ENCODE results near the gene STX17.
A peak's percentile ranks its signal among the peaks of the same experiment; 100 is the strongest.

Gene STX17

GRCh38 chr9:99998266-99998665, 91.8 kb downstream of the STX17 start:
- no peak for DNase-seq (ENCODE audit: low read depth in 1 of 2, low spot score in 1 of 2)
- no peak for TF ChIP-seq JUND (IDR thresholded peaks at IDR 0.05; ENCODE audit: low read depth)
- in situ Hi-C loops (cut with HindIII; ENCODE audit: low pct_unique_long_range_greater_than_20kb, low sequenced_read_pairs) = no loop called here

GRCh38 chr9:99998866-99999265, 92.4 kb downstream of the STX17 start:
- in situ Hi-C loops (cut with HindIII; ENCODE audit: low pct_unique_long_range_greater_than_20kb, low sequenced_read_pairs) = no loop called here
- DNase-seq (ENCODE audit: low read depth in 1 of 2, low spot score in 1 of 2) = no peak
- no peak for TF ChIP-seq JUND (IDR thresholded peaks at IDR 0.05; ENCODE audit: low read depth)

- in situ Hi-C loops (cut with HindIII; ENCODE audit: low pct_unique_long_range_greater_than_20kb, low sequenced_read_pairs) = no loop called here
- no peak for TF ChIP-seq JUND (IDR thresholded peaks at IDR 0.05; ENCODE audit: low read depth)
- DNase-seq (ENCODE audit: low read depth in 1 of 2, low spot score in 1 of 2) = no peak
These were observed 93.3 kb downstream of the STX17 start for GRCh38 chr9:99999797-100000196.

- peak in 1 of 2 experiments; percentile 33 for DNase-seq (ENCODE audit: low read depth in 1 of 2, low spot score in 1 of 2)
- TF ChIP-seq JUND (IDR thresholded peaks at IDR 0.05; ENCODE audit: low read depth) = no peak
- in situ Hi-C loops (cut with HindIII; ENCODE audit: low pct_unique_long_range_greater_than_20kb, low sequenced_read_pairs) = no loop called here
These were observed 104.7 kb downstream of the STX17 start for GRCh38 chr9:100011062-100011681.

- in situ Hi-C loops (cut with HindIII; ENCODE audit: low pct_unique_long_range_greater_than_20kb, low sequenced_read_pairs) = no loop called here
- DNase-seq (ENCODE audit: low read depth in 1 of 2, low spot score in 1 of 2) = no peak
- TF ChIP-seq JUND (IDR thresholded peaks at IDR 0.05; ENCODE audit: low read depth) = no peak
These were observed 105.8 kb downstream of the STX17 start for GRCh38 chr9:100012279-100012678.

- TF ChIP-seq JUND (IDR thresholded peaks at IDR 0.05; ENCODE audit: low read depth) = no peak
- DNase-seq (ENCODE audit: low read depth in 1 of 2, low spot score in 1 of 2) = no peak
- in situ Hi-C loops (cut with HindIII; ENCODE audit: low pct_unique_long_range_greater_than_20kb, low sequenced_read_pairs) = no loop called here
These were observed 107.1 kb downstream of the STX17 start for GRCh38 chr9:100013573-100013972.

GRCh38 chr9:100014846-100015245, 108.4 kb downstream of the STX17 start:
- TF ChIP-seq JUND (IDR thresholded peaks at IDR 0.05; ENCODE audit: low read depth) = no peak
- in situ Hi-C loops (cut with HindIII; ENCODE audit: low pct_unique_long_range_greater_than_20kb, low sequenced_read_pairs) = no loop called here
- DNase-seq (ENCODE audit: low read depth in 1 of 2, low spot score in 1 of 2) = no peak

GRCh38 chr9:100019541-100019940, 113.1 kb downstream of the STX17 start:
- no peak for DNase-seq (ENCODE audit: low read depth in 1 of 2, low spot score in 1 of 2)
- in situ Hi-C loops (cut with HindIII; ENCODE audit: low pct_unique_long_range_greater_than_20kb, low sequenced_read_pairs) = no loop called here
- TF ChIP-seq JUND (IDR thresholded peaks at IDR 0.05; ENCODE audit: low read depth) = no peak

Data from T47D (cell line).